Hematopoietic multipotent progenitor cell (in vitro differentiated cells): ENCODE measurements around the gene CDHR3. TPM values are rescaled to one million over a fixed set of nuclear protein-coding genes. Genes with fewer than 3 reads are reported as not detected.
A peak's percentile ranks its signal among the peaks of the same experiment; 100 is the strongest.

Experiments
- DNase-seq, 3 donors: peaks; one replicate each; pipeline ENCODE4 v3.0.0-alpha.2; 2011 to 2015; ENCODE audit warnings: low read depth in 2 of 3, low spot score in 2 of 3
- total RNA-seq: library from RNA; depleted of rRNA; stranded (reverse); fragments of >200 nt; gene quantifications from one replicate; pipeline ENCODE4 v1.2.3, GENCODE V29; 2012

The CDHR3 gene
- total RNA-seq, 1 donor: not detected

GRCh38 chr7:106045586-106045985, 82.5 kb downstream of the CDHR3 start:
- DNase-seq: no peak

GRCh38 chr7:106047184-106047583, 84.1 kb downstream of the CDHR3 start:
- DNase-seq: no peak

GRCh38 chr7:106047818-106048705, 85.0 kb downstream of the CDHR3 start:
- DNase-seq: no peak

- DNase-seq: no peak
These were observed 85.6 kb downstream of the CDHR3 start for GRCh38 chr7:106048706-106049020.

DNA sequence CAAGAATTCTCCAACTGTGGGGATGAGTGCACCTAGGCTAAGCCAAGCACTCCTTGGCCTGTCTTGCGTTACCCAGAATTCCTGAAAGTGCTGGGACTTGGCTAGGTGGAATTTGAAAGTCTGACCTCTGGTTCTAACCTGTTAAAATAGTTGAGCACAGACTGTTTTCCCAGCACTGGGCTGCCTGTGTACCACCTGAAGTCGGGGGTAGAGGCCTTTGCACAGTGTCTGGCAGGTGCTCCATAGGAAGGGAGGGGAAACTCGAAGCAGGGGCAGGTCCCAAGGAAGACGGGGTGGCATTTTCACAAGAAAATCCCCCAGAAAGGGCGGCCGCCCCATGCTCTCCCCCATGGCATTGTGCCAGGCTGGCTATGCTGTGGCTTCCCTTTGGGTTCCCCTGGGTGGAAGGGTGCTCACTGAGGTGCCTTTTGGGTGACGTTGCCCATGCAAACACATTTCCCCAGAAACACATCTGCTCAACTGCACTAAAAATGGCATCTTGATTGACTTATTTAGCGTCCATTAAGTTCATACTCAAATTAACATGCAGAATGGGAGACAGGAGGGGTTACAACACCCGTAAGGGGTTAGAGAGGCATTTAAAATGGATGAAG, 86.2 kb downstream of the CDHR3 start:
- no peak for DNase-seq

DNA sequence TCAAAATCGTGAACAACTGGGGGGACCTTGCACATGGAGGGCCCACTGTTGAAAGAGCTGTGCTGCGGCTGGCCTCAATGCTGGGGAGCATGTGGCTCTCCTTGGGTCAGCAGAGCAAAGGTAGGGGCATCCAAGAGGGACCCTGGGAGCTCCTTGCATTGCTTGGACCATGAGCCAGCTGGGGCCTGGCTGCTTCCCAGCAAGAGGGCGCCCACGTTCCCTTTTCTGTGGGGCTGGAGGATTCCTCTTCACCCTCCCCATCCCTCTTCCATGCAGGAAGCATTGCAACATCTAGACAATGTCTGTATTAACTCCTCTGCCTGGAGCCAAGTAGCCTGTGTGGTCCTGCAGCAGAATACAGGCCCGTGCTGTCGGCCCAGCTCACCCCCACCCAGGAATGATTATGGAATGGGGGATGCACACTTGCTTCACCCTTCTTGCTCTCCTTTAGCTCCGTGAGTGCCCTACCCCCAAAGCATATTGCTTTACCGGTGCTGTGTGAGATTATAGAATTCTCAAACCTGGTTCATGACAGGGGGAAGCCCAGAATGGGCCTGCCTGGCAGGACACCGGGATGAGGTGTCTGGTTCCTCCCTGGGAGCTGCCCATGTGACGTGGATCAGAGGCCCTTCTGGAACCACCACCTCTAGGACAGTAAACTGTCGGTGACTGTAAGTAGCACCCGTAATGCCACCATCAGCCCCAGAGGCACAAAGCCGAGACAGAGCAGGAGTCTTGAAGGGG, 87.1 kb downstream of the CDHR3 start:
- no peak for DNase-seq

GRCh38 chr7:106050746-106051117, 87.7 kb downstream of the CDHR3 start:
- no peak for DNase-seq

DNA sequence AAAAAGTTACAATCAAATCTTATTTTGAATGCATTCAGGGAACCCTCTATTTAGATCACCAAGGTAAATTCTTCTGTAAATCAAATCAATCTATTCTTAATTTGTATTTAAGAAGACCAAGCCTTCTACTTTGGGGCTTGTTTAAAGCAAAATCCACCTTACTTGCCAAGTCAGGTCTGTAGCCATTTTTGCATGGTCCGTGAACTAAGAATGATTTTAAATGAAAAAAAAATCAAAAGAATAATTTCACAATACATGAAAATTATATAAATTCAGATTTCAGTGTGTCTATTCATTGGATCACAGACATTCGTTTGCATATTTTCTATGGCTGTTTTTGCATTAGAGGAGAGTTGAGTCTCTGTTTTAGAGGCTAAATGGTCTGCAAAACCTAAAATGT, 89.6 kb downstream of the CDHR3 start:
- no peak for DNase-seq

- DNase-seq: no peak
These were observed 90.0 kb downstream of the CDHR3 start for GRCh38 chr7:106053109-106053508.

DNA sequence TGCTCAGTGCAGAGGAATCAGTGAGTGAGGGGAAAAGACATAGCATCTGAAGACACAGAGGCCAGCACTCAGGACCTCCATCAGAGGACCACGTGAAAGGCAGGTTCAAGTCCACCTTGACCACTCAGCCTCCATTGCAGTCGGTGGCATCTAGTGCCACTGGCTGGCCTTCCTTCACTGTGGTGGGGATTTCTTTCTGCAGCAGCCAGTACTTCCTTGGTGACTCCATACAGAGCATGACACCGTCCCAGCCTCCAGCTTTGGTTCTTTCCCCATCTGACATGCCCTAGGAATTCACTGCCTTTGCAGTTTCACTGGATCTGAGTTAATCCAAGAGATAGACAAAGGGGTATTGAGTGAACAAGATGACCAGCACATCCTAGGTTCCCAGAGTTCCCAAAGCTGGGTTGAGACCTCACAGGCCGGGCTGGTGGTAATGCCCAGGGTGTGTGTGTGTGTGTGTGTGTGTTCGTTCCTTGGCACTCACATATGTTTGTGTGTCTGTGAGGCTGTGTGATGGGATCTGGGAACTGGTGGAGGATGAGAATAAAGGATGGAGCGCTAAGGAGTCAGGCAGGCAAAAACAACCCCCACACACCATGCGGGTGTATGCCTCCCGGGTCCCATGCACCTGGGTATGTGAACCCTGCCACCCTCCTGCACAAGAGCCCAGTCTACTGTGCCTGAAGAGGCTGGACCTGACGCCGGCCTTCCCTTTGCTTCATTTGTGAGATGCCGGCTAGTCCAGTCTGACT, 91.3 kb downstream of the CDHR3 start:
- DNase-seq: no peak

GRCh38 chr7:106054971-106055532, 92.0 kb downstream of the CDHR3 start:
- no peak for DNase-seq

DNA sequence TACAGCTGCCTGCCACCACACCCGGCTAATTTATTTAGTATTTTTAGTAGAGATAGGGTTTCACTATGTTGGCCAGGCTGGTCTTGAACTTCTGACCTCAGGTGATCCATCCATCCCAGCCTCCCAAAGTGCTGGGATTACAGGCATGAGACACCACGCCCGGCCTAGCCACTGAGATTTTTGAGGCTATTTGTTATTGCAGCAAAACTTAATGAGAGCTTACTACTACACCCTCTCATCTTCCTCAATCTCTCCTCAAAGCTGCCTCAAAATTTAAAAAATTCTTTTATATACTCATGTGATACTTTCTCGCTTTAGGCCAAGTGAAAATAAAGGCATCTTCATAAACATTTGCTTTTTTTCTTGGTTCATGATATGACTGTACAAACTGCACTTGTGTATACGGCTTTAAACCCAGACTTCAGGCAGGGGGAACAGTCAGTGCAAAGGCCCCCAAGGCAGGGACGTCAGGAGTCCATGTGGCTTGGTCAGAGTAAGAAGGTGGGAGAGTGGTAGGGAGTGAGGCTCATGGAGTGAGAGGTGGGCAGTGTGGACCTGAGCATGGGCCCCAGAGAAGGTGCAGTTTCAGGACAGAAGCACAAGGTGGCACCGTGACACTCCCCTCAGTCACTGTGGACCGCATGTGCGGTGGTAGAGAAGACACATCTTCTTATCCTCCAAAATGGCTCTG, 93.6 kb downstream of the CDHR3 start:
- DNase-seq: peak; percentile 53 to 85 (median 70)

DNA sequence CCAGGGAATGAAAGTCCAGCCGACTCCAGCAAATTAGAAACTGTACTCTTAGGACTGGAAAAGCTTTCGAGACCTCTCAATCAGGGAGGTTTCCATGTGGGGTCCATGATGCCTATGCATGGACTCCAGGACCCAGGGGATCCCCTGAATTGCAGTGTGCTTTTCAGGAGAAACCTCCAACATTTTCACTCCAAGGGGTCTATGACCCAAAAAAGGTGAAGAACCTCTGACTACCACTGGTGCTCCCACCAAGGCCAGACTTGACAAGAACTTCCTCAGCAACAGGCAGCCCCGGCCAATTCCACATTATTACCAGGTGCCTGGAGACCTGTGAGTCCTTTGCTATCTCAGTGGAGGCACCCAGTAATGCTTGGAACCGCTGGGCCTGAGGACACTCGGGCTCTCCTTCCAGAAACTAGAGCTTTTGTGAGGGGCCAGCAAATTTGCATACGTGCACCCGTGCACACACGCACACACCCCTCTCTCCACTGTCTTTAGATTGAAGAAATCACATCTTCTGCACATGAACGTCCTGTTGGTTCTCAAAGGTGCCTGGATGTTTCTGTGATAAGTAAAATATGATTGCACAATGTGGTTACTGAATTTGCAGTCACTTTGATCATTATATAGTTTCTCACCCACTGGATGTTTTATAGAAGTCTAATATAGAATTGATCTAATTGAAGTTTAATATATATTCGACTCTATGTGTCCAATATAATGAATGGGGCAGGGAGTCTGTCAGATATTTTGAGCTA, 94.3 kb downstream of the CDHR3 start:
- no peak for DNase-seq

DNA sequence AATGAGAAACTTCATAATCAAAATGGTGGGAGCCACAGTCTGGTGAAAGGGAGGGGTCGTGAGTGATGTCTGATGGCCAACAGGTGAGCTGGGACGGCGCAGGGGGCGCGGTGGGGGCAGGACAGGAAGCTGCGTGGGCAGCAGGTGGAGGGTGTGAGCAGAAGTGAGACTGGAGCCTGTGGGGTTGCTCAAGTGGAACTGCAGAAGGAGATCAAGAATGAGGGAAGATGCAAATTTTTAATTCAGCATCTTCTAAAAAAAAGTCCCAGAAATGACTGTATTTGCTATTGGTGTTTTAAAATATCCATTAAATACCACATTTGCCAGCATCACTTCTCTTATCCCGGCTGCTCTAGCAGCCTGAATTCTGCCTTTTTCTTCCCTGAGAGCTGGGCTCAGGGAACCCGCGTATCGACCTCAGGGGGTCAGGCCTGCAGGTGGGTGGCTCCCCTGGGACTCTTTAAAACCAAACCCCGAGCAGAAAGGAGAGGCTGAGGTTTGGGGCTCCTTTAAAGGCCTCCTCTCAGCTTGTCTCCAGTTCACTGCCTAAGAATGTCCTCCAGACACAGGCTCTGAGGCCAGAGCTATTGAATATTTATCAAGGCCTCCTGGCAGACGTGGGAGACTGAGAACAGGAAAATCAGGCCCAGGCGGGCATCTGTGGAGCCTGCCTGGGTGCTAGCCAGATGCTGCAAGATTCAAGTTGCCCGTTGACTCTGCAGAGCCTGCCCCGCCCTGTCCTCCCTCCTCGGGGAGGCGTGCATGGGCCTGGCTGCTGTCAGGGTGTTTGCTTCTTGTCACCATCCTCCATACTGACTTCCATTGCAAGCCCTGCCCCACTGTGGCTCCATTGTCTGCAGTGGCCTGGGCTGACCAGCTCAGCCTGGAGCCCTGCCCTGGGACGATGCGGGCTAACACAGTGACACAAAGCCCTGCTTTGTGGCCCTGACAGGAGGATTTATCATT, 95.2 kb downstream of the CDHR3 start:
- DNase-seq: no peak

DNA sequence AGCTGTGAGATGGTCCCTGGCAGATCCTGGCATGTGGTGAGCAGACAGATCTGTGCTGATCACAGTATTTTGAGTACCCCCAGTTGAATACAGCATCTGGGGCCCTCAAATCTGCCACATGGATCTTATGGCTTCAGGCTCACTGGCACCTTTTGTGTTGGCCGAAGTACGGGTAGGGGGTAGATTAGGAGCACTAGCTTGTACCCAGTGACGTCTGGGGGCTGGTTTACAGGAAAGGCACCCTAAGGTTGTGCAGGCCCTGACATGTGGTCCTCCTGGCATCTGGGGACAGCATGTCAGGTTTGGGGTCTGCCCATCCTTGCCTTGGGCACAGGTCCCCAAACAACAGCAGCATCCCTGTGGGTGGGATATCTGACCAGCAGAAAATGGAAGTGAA, 95.9 kb downstream of the CDHR3 start:
- DNase-seq: no peak

DNA sequence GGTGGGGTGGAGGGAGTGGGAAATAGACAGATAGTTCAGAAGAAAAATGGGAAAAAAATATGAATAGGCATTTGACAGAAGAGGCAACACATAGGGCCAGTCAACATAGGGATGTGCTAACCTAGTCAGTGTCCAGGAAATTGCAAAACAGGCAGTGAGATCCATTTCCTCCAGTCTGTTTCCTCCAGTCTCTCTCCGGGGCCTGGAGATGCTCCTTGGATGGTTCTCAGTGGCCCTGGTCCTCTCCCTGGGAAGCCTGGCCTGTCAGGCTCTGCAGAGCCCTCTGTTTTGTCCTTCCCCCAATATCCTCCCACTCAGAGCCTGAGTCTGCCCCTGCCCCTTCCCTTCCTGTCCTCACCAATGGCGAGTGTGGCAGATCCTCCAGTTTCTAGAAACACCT, 96.5 kb downstream of the CDHR3 start:
- DNase-seq: no peak

- DNase-seq: no peak
These were observed 97.4 kb downstream of the CDHR3 start for GRCh38 chr7:106060394-106060920.
